Stimulated activated CD8-positive, alpha-beta memory T cell treated with anti-CD3 and anti-CD28 coated beads, Interleukin-4, amount 100 ng/mL, for 24 hours (primary cell): ENCODE data around the gene DROSHA.
"Not testable (repeated sequence)": the region's sequence is repeated elsewhere in the genome, so short reads cannot be mapped to it uniquely, and the experiment has no call there.

Experiments used
- DNase-seq: peaks from one replicate; pipeline ENCODE4 v3.0.0-alpha.2; 2020; ENCODE audit warnings: low read depth

The DROSHA gene

DNA sequence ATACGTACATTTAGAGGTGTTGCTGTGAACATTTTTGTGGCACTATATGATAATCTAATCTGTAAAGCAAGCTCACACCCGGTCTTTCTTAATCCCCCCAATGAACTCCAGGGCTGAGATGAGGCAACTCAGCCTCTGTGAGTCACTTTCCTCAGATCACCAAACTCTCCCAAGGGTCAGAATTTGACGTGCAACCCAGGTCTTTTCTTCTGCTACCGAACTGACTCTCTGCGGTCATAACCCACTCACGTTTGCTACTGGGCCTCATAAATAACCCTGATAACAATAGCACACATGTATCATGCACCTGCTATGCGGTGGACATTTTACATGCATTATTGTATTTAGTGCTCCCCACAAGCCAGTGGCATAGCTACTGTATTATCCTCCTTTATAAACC lies 153.1 kb downstream of the DROSHA start:
- DNase-seq: no peak

GRCh38 chr5:31378136-31378535 lies 153.8 kb downstream of the DROSHA start:
- DNase-seq: no peak

DNA sequence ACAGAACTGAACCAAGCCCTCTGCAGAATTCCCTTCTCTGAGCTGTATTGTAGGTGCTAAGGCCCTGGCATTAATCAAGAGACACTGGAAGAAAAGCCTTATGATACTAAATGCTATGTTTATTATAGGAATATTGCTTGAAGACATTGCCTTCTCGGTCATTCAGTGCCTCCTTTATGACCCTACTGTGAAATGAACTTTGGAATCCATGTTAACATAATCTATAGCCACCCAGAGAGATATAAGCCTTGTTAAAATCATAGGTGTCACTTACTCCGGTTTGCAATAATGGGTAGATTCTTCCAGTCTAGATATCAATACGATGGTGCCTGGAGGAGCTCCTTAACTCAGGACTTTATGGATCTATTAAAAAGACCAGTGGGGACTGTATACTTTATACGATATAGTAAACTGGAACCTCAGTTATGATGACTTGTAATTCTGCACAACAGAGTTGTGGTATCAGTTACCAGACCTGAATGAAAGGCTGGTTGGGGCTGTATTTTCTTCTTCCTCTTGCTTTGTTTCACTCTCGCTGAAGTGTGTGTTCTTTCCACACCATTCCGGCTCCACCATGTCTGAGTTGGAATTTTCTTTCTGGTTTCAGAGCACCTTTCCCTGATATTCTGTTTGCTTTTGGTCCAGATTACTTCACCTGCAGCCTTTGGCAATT lies 154.5 kb downstream of the DROSHA start:
- no peak for DNase-seq

- DNase-seq: no peak
These were observed 155.7 kb downstream of the DROSHA start for GRCh38 chr5:31375999-31376720.

- DNase-seq: no peak
These were observed 159.8 kb downstream of the DROSHA start for GRCh38 chr5:31372124-31372523.

DNA sequence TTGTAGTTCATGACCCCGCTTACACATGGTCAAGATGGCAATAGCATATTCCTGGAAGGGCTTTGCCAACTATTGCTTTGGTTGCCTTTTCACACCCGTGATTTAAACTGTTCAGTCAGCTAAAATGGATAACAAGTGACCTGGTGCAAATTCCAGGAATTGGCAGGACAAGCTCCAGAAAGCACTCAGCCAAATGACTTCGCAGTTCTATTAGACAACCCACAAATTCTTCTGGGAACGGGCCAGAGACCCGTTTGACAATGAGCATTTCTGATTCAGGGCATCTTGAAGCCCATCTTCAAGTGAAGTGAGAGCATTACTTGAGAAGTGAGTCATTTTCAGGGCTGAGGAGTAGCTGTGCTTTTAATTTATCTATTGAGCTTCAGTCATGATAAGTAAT lies 165.0 kb downstream of the DROSHA start:
- no peak for DNase-seq

GRCh38 chr5:31365776-31366175 lies 166.1 kb downstream of the DROSHA start:
- DNase-seq: no peak

- DNase-seq: no peak
These were observed 166.8 kb downstream of the DROSHA start for GRCh38 chr5:31364881-31365636.

DNA sequence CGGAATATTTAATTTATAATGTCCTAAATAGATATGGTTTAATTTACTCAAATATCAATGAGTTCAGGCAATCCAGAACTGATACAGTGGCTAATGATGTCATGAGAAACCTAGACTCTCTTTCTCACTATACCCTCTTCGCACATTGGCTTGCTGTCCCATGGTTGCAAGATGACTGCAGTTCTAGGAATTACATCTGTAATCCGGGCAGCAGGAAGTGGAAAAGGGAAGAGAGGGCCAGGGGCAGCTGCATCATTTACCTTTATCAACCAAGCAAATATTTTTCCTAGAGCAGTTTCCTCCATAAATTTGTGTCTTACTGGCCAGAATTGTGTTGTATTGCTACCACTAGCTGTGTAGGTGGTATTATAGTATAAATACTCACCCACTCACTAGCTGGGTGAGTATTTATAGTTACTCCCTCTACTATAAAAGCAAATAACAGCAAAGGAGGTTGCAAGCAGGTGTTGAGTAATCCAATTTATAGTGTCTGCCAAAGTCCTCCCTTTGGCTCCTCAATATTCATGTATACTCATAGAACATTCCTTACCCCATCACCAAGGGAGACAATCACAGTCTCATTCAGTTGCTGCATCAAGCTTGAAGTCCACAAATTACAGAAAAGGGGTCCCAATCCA lies 168.8 kb downstream of the DROSHA start:
- DNase-seq: no peak

DNA sequence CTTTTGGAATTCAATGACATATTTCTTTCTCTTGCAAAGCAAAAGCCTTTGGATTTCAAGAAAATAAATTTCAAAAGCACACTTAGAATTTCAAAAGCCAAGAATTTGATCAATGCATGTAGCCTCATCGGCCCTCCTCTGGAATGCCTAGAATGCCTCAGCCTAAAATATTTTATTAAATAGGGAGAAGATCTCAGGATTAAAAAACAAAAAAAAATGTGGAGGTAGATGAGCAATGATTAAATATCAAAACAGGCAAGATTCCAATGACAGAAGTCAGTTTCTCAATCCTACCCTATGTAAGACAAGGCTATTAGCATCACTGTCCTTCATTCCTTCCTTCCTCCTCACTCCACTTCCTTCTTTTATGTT lies 169.4 kb downstream of the DROSHA start:
- no peak for DNase-seq

GRCh38 chr5:31361704-31362528 lies 170.0 kb downstream of the DROSHA start:
- DNase-seq: not testable (repeated sequence)

DNA sequence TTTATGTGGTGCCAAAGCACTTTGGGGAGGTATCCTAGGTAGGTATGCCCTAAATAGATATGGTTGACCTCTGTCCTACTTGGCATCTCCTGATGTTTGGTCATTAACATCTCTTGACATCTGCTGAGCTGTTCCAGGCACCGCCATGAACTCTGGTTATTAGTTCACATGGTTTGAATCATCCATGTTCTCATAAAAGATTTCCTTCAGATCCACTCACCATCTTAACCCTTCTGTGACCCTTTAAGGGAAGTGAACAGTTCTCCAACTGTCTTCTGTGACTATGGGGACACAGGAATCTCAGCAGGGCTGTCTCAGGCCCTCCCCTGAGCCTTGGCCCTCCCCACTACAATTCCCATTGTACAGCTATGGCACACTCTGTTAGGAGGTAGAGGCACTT lies 170.7 kb downstream of the DROSHA start:
- no peak for DNase-seq

DNA sequence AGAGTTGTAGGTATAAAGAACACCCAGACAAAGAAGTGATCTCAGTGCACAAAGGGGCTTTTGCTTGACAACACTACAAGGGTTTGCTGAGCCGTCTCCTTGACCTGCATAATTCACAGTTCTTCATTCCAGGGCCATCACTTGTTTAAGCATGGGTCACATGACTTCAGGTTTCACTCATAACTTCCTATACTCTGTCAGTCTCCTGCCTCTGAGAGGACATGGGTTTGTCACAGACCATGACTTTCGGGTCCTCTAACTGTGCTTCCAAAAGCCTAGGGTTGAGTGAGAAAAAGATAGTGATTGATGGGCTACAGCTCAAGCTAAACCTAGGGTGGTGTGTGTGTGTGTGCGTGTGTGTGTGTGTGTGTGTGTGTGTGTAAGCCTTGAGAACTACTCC lies 172.1 kb downstream of the DROSHA start:
- no peak for DNase-seq

GRCh38 chr5:31357038-31357437 lies 174.9 kb downstream of the DROSHA start:
- no peak for DNase-seq

DNA sequence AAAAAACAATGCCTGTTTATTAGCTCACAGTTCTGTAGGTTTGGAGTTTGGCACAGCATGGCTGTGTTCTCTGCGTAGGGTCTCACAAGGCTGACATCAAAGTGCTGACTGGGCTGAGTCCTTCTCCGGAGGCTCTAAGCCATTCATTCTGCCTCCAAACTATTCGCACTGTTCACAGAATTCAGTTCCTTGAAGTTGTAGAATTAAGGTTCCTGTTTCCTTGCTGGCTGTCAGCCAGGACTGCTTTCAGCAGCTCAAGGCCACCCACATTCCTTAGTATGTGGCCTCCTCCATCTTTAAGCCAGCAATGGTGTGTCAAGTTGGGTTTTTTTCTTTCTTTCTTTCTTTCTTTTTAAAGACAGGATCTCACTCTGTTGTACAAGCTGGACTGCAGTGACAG lies 176.6 kb downstream of the DROSHA start:
- no peak for DNase-seq
